Measurements from ENCODE around the gene SOX5.

DNA sequence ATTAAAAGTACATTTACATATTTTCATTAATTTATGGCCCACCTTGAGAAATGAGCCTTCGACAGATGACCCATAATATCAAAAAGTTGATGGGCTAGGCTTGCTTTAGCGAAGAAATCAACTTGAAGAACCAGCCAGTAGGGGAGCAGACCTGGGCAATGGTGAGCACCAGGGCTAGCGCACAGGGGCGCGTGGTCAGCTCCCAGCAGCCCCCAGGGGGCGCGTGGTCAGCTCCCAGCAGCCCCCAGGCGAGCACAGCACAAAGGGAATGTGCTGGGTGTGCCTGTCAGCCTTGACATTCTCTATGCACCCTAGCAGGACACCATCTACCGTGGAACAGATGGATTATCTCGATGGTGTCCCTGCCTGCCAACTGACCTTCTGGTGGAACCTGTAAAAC, 15.3 kb upstream of the SOX5 start:
- TF ChIP-seq, protein P1, sequence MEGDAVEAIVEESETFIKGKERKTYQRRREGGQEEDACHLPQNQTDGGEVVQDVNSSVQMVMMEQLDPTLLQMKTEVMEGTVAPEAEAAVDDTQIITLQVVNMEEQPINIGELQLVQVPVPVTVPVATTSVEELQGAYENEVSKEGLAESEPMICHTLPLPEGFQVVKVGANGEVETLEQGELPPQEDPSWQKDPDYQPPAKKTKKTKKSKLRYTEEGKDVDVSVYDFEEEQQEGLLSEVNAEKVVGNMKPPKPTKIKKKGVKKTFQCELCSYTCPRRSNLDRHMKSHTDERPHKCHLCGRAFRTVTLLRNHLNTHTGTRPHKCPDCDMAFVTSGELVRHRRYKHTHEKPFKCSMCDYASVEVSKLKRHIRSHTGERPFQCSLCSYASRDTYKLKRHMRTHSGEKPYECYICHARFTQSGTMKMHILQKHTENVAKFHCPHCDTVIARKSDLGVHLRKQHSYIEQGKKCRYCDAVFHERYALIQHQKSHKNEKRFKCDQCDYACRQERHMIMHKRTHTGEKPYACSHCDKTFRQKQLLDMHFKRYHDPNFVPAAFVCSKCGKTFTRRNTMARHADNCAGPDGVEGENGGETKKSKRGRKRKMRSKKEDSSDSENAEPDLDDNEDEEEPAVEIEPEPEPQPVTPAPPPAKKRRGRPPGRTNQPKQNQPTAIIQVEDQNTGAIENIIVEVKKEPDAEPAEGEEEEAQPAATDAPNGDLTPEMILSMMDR (conservative IDR thresholded peaks at IDR 0.05; ENCODE audit: low read length), result no peak
- no peak for TF ChIP-seq EZH2phosphoT487 (IDR thresholded peaks at IDR 0.05; ENCODE audit: borderline replicate concordance)
